ENCODE measurements around the gene RASAL2.

DNA sequence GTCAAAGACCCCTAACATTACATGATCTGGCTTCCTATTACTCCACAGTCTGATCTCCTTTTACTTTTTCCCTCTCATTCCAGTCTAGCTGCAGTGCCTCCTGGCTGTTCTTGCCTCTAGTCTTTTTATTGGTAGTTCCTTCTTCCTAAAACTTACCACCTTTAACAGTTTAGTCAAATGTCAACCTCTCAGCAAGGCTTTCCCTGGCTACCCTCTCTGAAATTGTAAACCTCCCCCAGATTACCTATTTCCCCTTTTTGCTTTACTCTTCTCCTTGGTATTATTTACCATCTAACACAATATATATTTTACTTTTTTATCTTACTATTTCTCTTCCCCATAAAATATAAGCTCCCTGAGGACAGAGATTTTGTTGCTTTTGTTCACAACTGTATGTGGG is 273.2 kb downstream of the RASAL2 start:
- no peak for TF ChIP-seq CTCF (IDR thresholded peaks at IDR 0.05; ENCODE audit: insufficient read depth, low read length, poor library complexity, severe bottlenecking)
- no peak for TF ChIP-seq EZH2phosphoT487 (conservative IDR thresholded peaks at IDR 0.05; ENCODE audit: low read length)
